Prostate gland (tissue), 2 donors: ENCODE results near the gene GALNT2.

Experiments
- POLR2A ChIP-seq: fragments of 450-650 bp; IDR thresholded peaks from one replicate; pipeline ENCODE4 v1.6.1; 2016; ENCODE audit warnings: antibody characterized with exemption, mild to moderate bottlenecking
- POLR2AphosphoS5 ChIP-seq: sonication (generic); formaldehyde crosslinking; IDR thresholded peaks from one replicate; pipeline ENCODE4 v1.6.1; 2017; ENCODE audit warnings: antibody characterized with exemption
- TF ChIP-seq, protein P1 (sequence below), 4 experiments: fragments of 200-600 bp in 2 of 4; fragments of 450-650 bp in 2 of 4; sonication (generic) in 2 of 4; IDR thresholded peaks; 1 replicate in 3 of 4; 2 replicates in 1 of 4; pipeline ENCODE4 v1.5.1; 2016 to 2019; ENCODE audit warnings: antibody characterized with exemption in 4 of 4, mild to moderate bottlenecking in 2 of 4, moderate library complexity in 2 of 4

DNA sequence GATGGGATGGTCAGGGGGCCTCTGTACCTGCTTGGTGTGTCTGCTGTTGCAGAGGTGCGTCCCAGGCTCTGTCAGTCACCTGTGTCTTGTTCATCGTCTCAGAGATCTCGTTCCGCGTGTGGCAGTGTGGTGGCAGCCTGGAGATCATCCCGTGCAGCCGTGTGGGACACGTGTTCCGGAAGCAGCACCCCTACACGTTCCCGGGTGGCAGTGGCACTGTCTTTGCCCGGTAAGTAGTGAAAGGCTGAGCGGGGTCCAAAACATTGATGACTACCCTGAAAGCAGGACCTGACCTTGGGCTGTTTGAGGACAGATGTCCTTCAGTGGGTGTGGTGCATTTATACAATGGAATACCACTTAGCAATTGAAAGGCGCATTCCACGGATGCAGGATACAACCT lies 188.1 kb downstream of the GALNT2 start:
- TF ChIP-seq POLR2A, result no peak
- TF ChIP-seq, protein P1, sequence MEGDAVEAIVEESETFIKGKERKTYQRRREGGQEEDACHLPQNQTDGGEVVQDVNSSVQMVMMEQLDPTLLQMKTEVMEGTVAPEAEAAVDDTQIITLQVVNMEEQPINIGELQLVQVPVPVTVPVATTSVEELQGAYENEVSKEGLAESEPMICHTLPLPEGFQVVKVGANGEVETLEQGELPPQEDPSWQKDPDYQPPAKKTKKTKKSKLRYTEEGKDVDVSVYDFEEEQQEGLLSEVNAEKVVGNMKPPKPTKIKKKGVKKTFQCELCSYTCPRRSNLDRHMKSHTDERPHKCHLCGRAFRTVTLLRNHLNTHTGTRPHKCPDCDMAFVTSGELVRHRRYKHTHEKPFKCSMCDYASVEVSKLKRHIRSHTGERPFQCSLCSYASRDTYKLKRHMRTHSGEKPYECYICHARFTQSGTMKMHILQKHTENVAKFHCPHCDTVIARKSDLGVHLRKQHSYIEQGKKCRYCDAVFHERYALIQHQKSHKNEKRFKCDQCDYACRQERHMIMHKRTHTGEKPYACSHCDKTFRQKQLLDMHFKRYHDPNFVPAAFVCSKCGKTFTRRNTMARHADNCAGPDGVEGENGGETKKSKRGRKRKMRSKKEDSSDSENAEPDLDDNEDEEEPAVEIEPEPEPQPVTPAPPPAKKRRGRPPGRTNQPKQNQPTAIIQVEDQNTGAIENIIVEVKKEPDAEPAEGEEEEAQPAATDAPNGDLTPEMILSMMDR (IDR thresholded peaks at IDR 0.05), result no peak
- TF ChIP-seq POLR2AphosphoS5, result no peak
